ENCODE data around the gene TLR4. TPM values are rescaled to one million over a fixed set of nuclear protein-coding genes. Genes with fewer than 3 reads are reported as not detected.

TLR4 gene
- total RNA-seq, 1 donor, result 46.7 TPM

DNA sequence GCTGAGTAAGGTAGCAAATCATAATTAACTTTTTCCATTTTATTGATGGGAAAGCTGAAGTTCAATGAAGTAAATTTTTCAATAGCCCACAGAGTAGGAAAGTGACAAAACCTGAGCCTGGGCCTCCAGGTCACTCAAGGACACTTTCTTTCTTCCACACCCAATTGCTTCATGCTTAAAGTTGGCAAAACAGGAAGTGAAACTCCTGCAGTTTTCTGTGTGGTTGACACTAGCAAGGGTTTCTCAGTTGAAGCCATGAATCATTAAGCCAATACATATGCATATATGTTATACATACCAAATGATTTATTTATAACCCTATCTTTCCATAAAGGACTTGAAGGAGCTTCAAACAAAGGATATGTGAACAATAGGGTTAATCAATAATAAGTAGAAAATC lies 13.9 kb downstream of the TLR4 start:
- H3K27ac ChIP-seq (ENCODE audit: low read depth, low read length), result peak overlapping the region; percentile 85
- no peaks in the 10 kb centered on the region for H3K79me2 ChIP-seq (ENCODE audit: insufficient read depth, low read length)

DNA sequence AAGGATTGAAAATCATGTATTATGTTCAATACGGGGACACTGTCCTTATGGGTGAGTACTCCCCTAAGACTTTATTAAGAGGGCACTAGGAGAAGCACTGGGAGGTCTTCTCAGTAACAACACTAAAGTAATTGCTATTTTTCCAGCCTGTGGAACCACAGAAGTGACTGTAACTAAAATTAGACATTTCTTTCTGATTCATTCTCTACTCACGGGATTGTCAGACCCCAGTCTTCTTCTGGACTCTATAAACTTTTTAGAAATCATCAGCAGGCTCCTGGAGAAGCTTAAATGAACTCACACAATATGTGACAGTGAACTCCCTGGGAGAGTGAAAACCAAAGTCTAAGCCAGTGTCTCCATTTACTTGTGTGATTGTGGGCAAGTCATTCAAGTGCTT lies 14.5 kb downstream of the TLR4 start:
- H3K4me2 ChIP-seq (ENCODE audit: insufficient read depth, low read length), result peak overlapping the region; percentile 37
- H3K79me2 ChIP-seq (ENCODE audit: insufficient read depth, low read length), result no peaks in the 10 kb centered on the region
- no peaks in the 10 kb centered on the region for H3K27me3 ChIP-seq (ENCODE audit: insufficient read depth, low read length)
- TF ChIP-seq, protein P1, sequence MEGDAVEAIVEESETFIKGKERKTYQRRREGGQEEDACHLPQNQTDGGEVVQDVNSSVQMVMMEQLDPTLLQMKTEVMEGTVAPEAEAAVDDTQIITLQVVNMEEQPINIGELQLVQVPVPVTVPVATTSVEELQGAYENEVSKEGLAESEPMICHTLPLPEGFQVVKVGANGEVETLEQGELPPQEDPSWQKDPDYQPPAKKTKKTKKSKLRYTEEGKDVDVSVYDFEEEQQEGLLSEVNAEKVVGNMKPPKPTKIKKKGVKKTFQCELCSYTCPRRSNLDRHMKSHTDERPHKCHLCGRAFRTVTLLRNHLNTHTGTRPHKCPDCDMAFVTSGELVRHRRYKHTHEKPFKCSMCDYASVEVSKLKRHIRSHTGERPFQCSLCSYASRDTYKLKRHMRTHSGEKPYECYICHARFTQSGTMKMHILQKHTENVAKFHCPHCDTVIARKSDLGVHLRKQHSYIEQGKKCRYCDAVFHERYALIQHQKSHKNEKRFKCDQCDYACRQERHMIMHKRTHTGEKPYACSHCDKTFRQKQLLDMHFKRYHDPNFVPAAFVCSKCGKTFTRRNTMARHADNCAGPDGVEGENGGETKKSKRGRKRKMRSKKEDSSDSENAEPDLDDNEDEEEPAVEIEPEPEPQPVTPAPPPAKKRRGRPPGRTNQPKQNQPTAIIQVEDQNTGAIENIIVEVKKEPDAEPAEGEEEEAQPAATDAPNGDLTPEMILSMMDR (IDR thresholded peaks at IDR 0.05; ENCODE audit: extremely low read depth, low read depth, low read length), result no peak
- no peaks in the 10 kb centered on the region for H4K20me1 ChIP-seq (ENCODE audit: insufficient read depth, low read length)
- no peak overlapping the region for H3K4me3 ChIP-seq (ENCODE audit: insufficient read depth, low read length)
- peaks cover 37% of the 10 kb centered on the region for H3K4me1 ChIP-seq (ENCODE audit: insufficient read depth, low read length)
- peaks cover 8% of the 10 kb centered on the region for H3K36me3 ChIP-seq (ENCODE audit: insufficient read depth, low read length)
- no peak overlapping the region for H2AFZ ChIP-seq (ENCODE audit: low read length)
- no peak for DNase-seq (ENCODE audit: insufficient read length, low spot score, missing footprints)
- no peaks in the 10 kb centered on the region for H3K9me3 ChIP-seq (ENCODE audit: low read depth, low read length)
- peak overlapping the region; percentile 85 for H3K27ac ChIP-seq (ENCODE audit: low read depth, low read length)

More for the DNA sequence above, 13.9 kb downstream of the TLR4 start:
- H2AFZ ChIP-seq (ENCODE audit: low read length), result no peak overlapping the region
- no peak overlapping the region for H3K4me3 ChIP-seq (ENCODE audit: insufficient read depth, low read length)
- H4K20me1 ChIP-seq (ENCODE audit: insufficient read depth, low read length), result no peaks in the 10 kb centered on the region
- no peaks in the 10 kb centered on the region for H3K27me3 ChIP-seq (ENCODE audit: insufficient read depth, low read length)
- no peaks in the 10 kb centered on the region for H3K9me3 ChIP-seq (ENCODE audit: low read depth, low read length)
- TF ChIP-seq, protein P1 (IDR thresholded peaks at IDR 0.05; ENCODE audit: extremely low read depth, low read depth, low read length), result no peak
- peaks cover 37% of the 10 kb centered on the region for H3K4me1 ChIP-seq (ENCODE audit: insufficient read depth, low read length)
- no peak for DNase-seq (ENCODE audit: insufficient read length, low spot score, missing footprints)
- peak overlapping the region; percentile 37 for H3K4me2 ChIP-seq (ENCODE audit: insufficient read depth, low read length)
- H3K36me3 ChIP-seq (ENCODE audit: insufficient read depth, low read length), result peaks cover 14% of the 10 kb centered on the region

DNA sequence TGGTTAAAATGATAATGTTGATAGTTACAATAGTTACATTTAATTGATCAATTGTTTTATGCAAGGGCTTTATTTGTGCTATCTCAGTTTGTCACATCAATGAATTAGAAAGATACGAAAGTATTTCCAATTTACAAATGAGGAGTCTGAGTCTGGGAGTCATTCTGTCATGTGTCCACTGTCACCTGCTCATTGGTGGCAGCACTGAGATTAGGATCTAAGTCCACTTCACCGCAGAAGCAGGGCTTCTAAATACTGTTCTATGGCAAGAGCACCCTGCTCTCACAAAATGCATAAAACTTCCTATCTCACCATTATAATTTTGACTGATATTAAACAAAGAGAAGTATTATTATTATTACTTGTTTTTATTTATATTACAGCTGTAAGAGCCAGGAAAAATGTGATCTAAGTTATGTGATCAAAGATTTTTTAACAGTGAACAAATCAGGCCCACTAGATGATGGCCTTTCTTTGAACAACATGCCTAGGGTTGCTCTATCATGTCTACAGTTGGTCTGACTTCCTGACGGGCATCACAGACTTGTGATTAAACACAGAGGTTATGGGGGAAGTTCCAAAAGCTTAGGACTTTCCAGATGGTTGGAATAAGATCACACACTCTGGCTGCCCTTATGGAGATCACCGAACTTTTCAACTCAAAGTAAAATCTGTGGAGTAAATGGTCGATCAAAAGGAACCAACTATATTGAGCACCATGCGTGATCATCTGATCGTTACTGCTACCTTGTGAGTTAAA lies 15.1 kb downstream of the TLR4 start:
- Histone ChIP-seq H3K4me1 (ENCODE audit: insufficient read depth, low read length) (peaks cover 43% of the 10 kb centered on the region), H3K27ac (ENCODE audit: low read depth, low read length) (peak overlapping the region; percentile 85), H3K27me3 (ENCODE audit: insufficient read depth, low read length) (no peaks in the 10 kb centered on the region), H3K79me2 (ENCODE audit: insufficient read depth, low read length) (no peaks in the 10 kb centered on the region), H3K4me3 (ENCODE audit: insufficient read depth, low read length) (no peak overlapping the region), H3K9me3 (ENCODE audit: low read depth, low read length) (no peaks in the 10 kb centered on the region), H3K4me2 (ENCODE audit: insufficient read depth, low read length) (peak overlapping the region; percentile 66), H2AFZ (ENCODE audit: low read length) (no peak overlapping the region), H3K36me3 (ENCODE audit: insufficient read depth, low read length) (peaks cover 3% of the 10 kb centered on the region), H4K20me1 (ENCODE audit: insufficient read depth, low read length) (no peaks in the 10 kb centered on the region)
- TF ChIP-seq, protein P1 (IDR thresholded peaks at IDR 0.05; ENCODE audit: extremely low read depth, low read depth, low read length), result no peak
- DNase-seq (ENCODE audit: insufficient read length, low spot score, missing footprints), result no peak

DNA sequence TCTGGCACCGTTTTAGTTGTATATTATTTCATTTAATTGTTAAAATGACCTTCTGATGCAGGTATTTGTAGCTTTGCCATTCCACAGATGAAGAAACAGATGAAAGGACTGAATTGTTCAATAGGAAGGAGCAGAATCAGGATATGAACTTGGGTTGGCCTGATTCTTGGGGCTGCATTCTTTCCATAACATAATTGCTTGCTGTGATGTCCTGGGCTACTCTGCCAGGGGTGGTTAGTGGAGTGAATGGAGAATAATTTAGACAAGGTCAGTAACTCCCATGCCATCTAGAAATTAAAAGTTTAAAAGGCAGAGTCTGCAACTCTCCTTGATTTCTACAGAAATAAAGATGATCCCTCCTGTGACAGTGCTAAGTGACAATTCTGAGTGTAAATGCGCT lies 15.9 kb downstream of the TLR4 start:
- Histone ChIP-seq H3K27ac (ENCODE audit: low read depth, low read length) (peak overlapping the region; percentile 85), H3K4me2 (ENCODE audit: insufficient read depth, low read length) (peak overlapping the region; percentile 66), H2AFZ (ENCODE audit: low read length) (no peak overlapping the region)

More for the DNA sequence above, 15.9 kb downstream of the TLR4 start:
- Histone ChIP-seq H3K9me3 (ENCODE audit: low read depth, low read length) (no peaks in the 10 kb centered on the region), H3K36me3 (ENCODE audit: insufficient read depth, low read length) (no peaks in the 10 kb centered on the region), H3K79me2 (ENCODE audit: insufficient read depth, low read length) (no peaks in the 10 kb centered on the region), H3K4me3 (ENCODE audit: insufficient read depth, low read length) (peak overlapping the region; percentile 26), H3K4me1 (ENCODE audit: insufficient read depth, low read length) (peaks cover 48% of the 10 kb centered on the region), H4K20me1 (ENCODE audit: insufficient read depth, low read length) (no peaks in the 10 kb centered on the region), H3K27me3 (ENCODE audit: insufficient read depth, low read length) (no peaks in the 10 kb centered on the region)
- TF ChIP-seq, protein P1 (IDR thresholded peaks at IDR 0.05; ENCODE audit: extremely low read depth, low read depth, low read length), result no peak
- no peak for DNase-seq (ENCODE audit: insufficient read length, low spot score, missing footprints)

All from osteoblast (primary cell).